HCT116 (cell line): ENCODE results near the gene MIER2. TPM values are rescaled to one million over a fixed set of nuclear protein-coding genes. Genes with fewer than 3 reads are reported as not detected.
"Not testable (repeated sequence)": the region's sequence is repeated elsewhere in the genome, so short reads cannot be mapped to it uniquely, and the experiment has no call there.

Experiments used
- ATAC-seq: fragments of 200-7000 bp; cut with Tn5 transposase; 2 replicates; pipeline ENCODE4 v1.9.1; 2020; ENCODE audit warnings: mild to moderate bottlenecking, moderate library complexity
- BruUV-seq: library from RNA; stranded (reverse); fragments of 400-500 nt; replicated peaks from 2 replicates; lab custom pipeline; 2021; lab: Mats Ljungman, UMichigan
- CTCF ChIA-PET: fragments of 300-600 bp; sonication (Branson Sonifier 250); formaldehyde crosslinking; loops from one replicate; lab custom pipeline; 2021; ENCODE audit warnings: antibody characterized with exemption; lab: Charles Lee
- POLR2A ChIA-PET: fragments of 300-600, 350-600 bp; sonication (Branson Sonifier 250); formaldehyde crosslinking; loops from one replicate; lab custom pipeline; 2021; ENCODE audit warnings: antibody characterized with exemption; lab: Charles Lee
- RAD21 ChIA-PET, 2 experiments: fragments of 300-600 bp; sonication (Branson Sonifier 250); formaldehyde crosslinking; loops; one replicate each; lab custom pipeline; 2023; ENCODE audit warnings: low total read pairs in 2 of 2; ENCODE audit not compliant: uncharacterized antibody in 2 of 2, unreplicated experiment in 2 of 2, low non-redundant PET in 1 of 2; lab: Charles Lee
- DNase-seq: peaks from one replicate; pipeline ENCODE4 v3.0.0-alpha.2; 2010; ENCODE audit warnings: low read depth, low spot score
- H2AFZ ChIP-seq: fragments of 200-600 bp; shearing (Covaris generic), sonication (generic); 2 replicates; pipeline ENCODE4 v1.6.1; 2017; ENCODE audit warnings: low read depth, mixed run types, mixed read lengths, antibody characterized with exemption, low read length; ENCODE audit not compliant: poor library complexity, severe bottlenecking
- H3K27ac ChIP-seq: 2 replicates; pipeline ENCODE4 v1.5.1; 2012; ENCODE audit warnings: low read depth, low read length
- H3K27me3 ChIP-seq: fragments of 200-600 bp; sonication (generic); 2 replicates; pipeline ENCODE4 v1.6.1; 2016; ENCODE audit warnings: mixed run types, low read length, mixed read lengths; ENCODE audit not compliant: insufficient read depth
- H3K36me3 ChIP-seq, 2 experiments: fragments of 200-500 bp in 1 of 2; fragments of 200-600 bp in 1 of 2; sonication (Bioruptor generic) in 1 of 2; sonication (generic) in 1 of 2; 2 replicates each; pipeline versions ENCODE4 v1.5.1 to v1.6.1; 2014 to 2016; ENCODE audit warnings: low read length in 2 of 2, inconsistent platforms in 1 of 2, mixed read lengths in 1 of 2, mixed run types in 1 of 2; ENCODE audit not compliant: insufficient read depth in 2 of 2, control insufficient read depth in 1 of 2
- H3K4me1 ChIP-seq, 2 experiments: fragments of 200-600 bp in 1 of 2; sonication (generic) in 1 of 2; 2 replicates each; pipeline versions ENCODE4 v1.5.1 to v1.6.1; 2012 to 2017; ENCODE audit warnings: low read length in 2 of 2, inconsistent platforms in 1 of 2, mild to moderate bottlenecking in 1 of 2, mixed read lengths in 1 of 2, mixed run types in 1 of 2, moderate library complexity in 1 of 2; ENCODE audit not compliant: insufficient read depth in 2 of 2, control insufficient read depth in 1 of 2
- H3K4me2 ChIP-seq: fragments of 200-600 bp; sonication (generic); 2 replicates; pipeline ENCODE4 v1.6.1; 2017; ENCODE audit warnings: mixed run types, low read length, mixed read lengths
- H3K4me3 ChIP-seq, 2 experiments: fragments of 200-600 bp in 1 of 2; sonication (generic) in 1 of 2; replicated peaks in 1 of 2; 2 replicates each; pipeline ENCODE4 v1.5.1; 2011 to 2016; ENCODE audit warnings: low read length in 2 of 2, control low read depth in 1 of 2, low read depth in 1 of 2, mild to moderate bottlenecking in 1 of 2, mixed read lengths in 1 of 2, mixed run types in 1 of 2
- H3K79me2 ChIP-seq: fragments of 200-600 bp; sonication (generic); 2 replicates; pipeline ENCODE4 v1.6.1; 2017; ENCODE audit warnings: mild to moderate bottlenecking, mixed run types, low read length, moderate library complexity, mixed read lengths; ENCODE audit not compliant: insufficient read depth
- H3K9ac ChIP-seq: fragments of 200-600 bp; sonication (generic); 2 replicates; pipeline ENCODE4 v1.6.1; 2016; ENCODE audit warnings: low read length, mixed read lengths
- H3K9me2 ChIP-seq: fragments of 200-600 bp; sonication (generic), shearing (Covaris generic); 2 replicates; pipeline ENCODE4 v1.6.1; 2017; ENCODE audit warnings: mixed run types, mild to moderate bottlenecking, moderate library complexity; ENCODE audit not compliant: insufficient read depth
- H3K9me3 ChIP-seq, 2 experiments: fragments of 200-500 bp in 1 of 2; fragments of 200-600 bp in 1 of 2; sonication (Bioruptor generic) in 1 of 2; sonication (generic) in 1 of 2; 2 replicates each; pipeline ENCODE4 v1.6.1; 2014 to 2017; ENCODE audit warnings: low read length in 2 of 2, mixed read lengths in 2 of 2, inconsistent platforms in 1 of 2, low read depth in 1 of 2, mild to moderate bottlenecking in 1 of 2, mixed run types in 1 of 2, moderate library complexity in 1 of 2; ENCODE audit not compliant: control insufficient read depth in 1 of 2, insufficient read depth in 1 of 2
- H4K20me1 ChIP-seq: fragments of 200-600 bp; sonication (generic), shearing (Covaris generic); 2 replicates; pipeline ENCODE4 v1.6.1; 2017; ENCODE audit warnings: mixed run types, mild to moderate bottlenecking, moderate library complexity; ENCODE audit not compliant: insufficient read depth
- TCF7L2 ChIP-seq: IDR thresholded peaks from 2 replicates; pipeline ENCODE4 v1.7.0; 2011; ENCODE audit warnings: borderline replicate concordance, inconsistent platforms; ENCODE audit not compliant: insufficient read depth, insufficient read length; ENCODE audit errors: extremely low read depth
- ZFX ChIP-seq: fragments of 450-650 bp; IDR thresholded peaks from 2 replicates; pipeline ENCODE4 v1.6.1; 2017
- intact Hi-C: fragments of 100-400 bp; cut with micrococcal nuclease; formaldehyde crosslinking; loops from 2 replicates; pipeline ENCODE4 v1.10.0; 2022
- total RNA-seq: library from RNA; stranded (reverse); gene quantifications from one replicate; pipeline ENCODE4 v1.2.1, GENCODE V29; 2021; ENCODE audit not compliant: unreplicated experiment

MIER2 gene
- total RNA-seq, 1 experiment from 2014 or later: 41.5 TPM

DNA sequence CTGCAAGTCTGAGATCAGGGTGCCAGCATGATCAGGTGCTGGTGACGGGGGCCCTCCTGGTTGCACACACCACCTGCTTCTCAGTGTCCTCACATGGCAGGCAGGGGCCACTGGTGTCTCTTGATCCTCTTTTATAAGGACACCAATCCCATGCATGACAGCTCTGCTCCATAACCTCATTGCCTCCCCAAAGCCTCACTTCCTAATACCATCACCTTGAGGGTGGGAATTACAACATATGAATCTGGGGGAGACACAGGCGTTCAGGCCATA is 15.0 kb upstream of the MIER2 start:
- no peak for TF ChIP-seq ZFX
- ATAC-seq (no peak), DNase-seq (no peak)
- Histone ChIP-seq H3K9me3 (no peaks in the 10 kb centered on the region; a peak in 1 of 4 replicates), H3K4me1 (no peaks in the 10 kb centered on the region), H3K9me2 (no peaks in the 10 kb centered on the region), H3K27ac (no peak overlapping the region), H3K4me2 (no peak overlapping the region), H3K27me3 (no peaks in the 10 kb centered on the region), H3K79me2 (no peaks in the 10 kb centered on the region), H3K9ac (no peak overlapping the region), H2AFZ (no peak overlapping the region), H3K4me3 (no peak overlapping the region), H4K20me1 (no peaks in the 10 kb centered on the region), H3K36me3 (no peaks in the 10 kb centered on the region)
- ChIA-PET POLR2A (no interaction called here), RAD21 (no interaction called here), CTCF (no interaction called here)
- BruUV-seq: no TSS peak
- intact Hi-C loops: no loop called here

DNA sequence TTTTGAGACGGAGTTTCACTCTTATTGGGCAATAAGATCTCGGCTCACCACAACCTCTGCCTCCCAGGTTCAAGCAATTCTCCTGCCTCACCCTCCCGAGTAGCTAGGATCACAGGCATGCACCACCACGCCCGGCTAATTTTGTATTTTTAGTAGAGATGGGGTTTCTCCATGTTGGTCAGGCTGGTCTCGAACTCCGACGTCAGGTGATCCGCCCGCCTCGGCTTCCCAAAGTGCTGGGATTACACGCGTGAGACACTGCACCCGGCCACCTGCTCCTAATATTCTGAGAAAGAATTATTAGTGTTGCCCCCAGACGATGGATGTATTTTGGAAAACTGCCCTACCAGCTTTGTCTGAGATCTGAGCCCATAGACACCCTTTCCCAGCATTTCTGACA is 10.9 kb upstream of the MIER2 start:
- H3K79me2 ChIP-seq, H3K4me3 ChIP-seq, H3K4me2 ChIP-seq, H3K27ac ChIP-seq, POLR2A ChIA-PET, H3K9me2 ChIP-seq, H3K9ac ChIP-seq, H3K27me3 ChIP-seq, H3K4me1 ChIP-seq, ATAC-seq, H3K36me3 ChIP-seq, H4K20me1 ChIP-seq, DNase-seq, H2AFZ ChIP-seq, BruUV-seq, RAD21 ChIA-PET, CTCF ChIA-PET, intact Hi-C loops: not testable (repeated sequence)
- peaks cover 6 to 12% of the 10 kb centered on the region in 2 experiments; a peak in 2 of 4 replicates for H3K9me3 ChIP-seq

DNA sequence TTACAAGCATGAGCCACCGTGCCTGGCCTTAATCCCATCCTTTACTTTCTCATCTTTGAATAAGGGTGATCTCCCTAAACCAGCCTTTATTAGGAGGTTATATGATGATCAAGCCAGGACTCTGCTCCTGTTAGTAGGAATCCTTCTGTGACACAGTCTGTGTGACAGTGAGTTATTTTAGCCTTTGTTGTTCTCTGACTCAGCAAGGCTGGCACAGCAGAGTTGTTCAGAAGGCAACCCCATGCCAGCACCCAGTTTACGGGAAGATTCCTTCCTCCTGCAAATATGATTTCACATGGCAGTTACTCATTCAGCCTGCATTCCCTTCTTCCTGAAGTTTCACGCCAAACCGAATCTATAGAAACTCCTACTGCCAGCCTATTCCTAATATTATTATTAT is 10.5 kb upstream of the MIER2 start:
- no peak overlapping the region for H3K27ac ChIP-seq
- CTCF ChIA-PET: no interaction called here
- no TSS peak for BruUV-seq

More for the DNA sequence above, 10.5 kb upstream of the MIER2 start:
- H3K79me2 ChIP-seq: no peaks in the 10 kb centered on the region
- TF ChIP-seq TCF7L2: no peak
- TF ChIP-seq, all 23 proteins: peak for 0
- DNase-seq (no peak), ATAC-seq (no peak)
- no peaks in the 10 kb centered on the region for H3K9me2 ChIP-seq
- POLR2A ChIA-PET: no interaction called here
- no peak overlapping the region for H2AFZ ChIP-seq
- no peak overlapping the region for H3K4me2 ChIP-seq
- H3K9me3 ChIP-seq: peaks cover 6 to 12% of the 10 kb centered on the region in 2 experiments; a peak in 2 of 4 replicates
- H4K20me1 ChIP-seq: no peaks in the 10 kb centered on the region
- no peaks in the 10 kb centered on the region for H3K36me3 ChIP-seq
- RAD21 ChIA-PET: no interaction called here
- H3K4me1 ChIP-seq: no peaks in the 10 kb centered on the region
- no peak overlapping the region for H3K9ac ChIP-seq
- intact Hi-C loops: no loop called here
- no peaks in the 10 kb centered on the region for H3K27me3 ChIP-seq
- H3K4me3 ChIP-seq: no peak overlapping the region
